Uterus (tissue), 2 donors: ENCODE results near the gene ITFG1.

Source experiments
- POLR2A ChIP-seq, 2 donors: fragments of 450-650 bp; IDR thresholded peaks; one replicate each; pipeline ENCODE4 v1.6.1; 2016; ENCODE audit warnings: antibody characterized with exemption in 2 of 2, mild to moderate bottlenecking in 1 of 2, moderate library complexity in 1 of 2
- TF ChIP-seq, protein P1 (sequence below), 4 experiments: fragments of 200-600 bp in 2 of 4; fragments of 450-650 bp in 2 of 4; sonication (generic) in 2 of 4; IDR thresholded peaks; one replicate each; pipeline ENCODE4 v1.5.1; 2016 to 2019; ENCODE audit warnings: antibody characterized with exemption in 4 of 4, mild to moderate bottlenecking in 2 of 4, moderate library complexity in 1 of 4

DNA sequence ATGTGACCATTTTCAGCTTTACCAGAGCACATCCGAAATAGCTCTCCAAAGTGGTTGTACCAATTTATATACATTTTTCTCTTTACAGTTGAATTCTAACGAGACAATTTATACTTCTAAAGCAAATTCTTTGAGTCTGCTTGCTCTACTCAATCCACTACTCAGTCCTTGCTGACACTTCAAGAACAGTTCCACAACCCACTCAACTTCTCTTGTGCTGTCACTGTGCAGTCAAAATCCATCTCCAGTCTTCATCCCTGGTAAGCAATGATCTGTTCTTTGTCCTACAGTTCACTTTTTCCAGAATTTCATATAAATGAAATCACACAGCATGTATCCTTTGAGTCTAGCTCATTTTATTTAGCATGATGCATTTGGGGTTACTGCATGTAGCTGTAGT is 347.7 kb downstream of the ITFG1 start:
- TF ChIP-seq, protein P1, sequence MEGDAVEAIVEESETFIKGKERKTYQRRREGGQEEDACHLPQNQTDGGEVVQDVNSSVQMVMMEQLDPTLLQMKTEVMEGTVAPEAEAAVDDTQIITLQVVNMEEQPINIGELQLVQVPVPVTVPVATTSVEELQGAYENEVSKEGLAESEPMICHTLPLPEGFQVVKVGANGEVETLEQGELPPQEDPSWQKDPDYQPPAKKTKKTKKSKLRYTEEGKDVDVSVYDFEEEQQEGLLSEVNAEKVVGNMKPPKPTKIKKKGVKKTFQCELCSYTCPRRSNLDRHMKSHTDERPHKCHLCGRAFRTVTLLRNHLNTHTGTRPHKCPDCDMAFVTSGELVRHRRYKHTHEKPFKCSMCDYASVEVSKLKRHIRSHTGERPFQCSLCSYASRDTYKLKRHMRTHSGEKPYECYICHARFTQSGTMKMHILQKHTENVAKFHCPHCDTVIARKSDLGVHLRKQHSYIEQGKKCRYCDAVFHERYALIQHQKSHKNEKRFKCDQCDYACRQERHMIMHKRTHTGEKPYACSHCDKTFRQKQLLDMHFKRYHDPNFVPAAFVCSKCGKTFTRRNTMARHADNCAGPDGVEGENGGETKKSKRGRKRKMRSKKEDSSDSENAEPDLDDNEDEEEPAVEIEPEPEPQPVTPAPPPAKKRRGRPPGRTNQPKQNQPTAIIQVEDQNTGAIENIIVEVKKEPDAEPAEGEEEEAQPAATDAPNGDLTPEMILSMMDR (IDR thresholded peaks at IDR 0.05): no peak
- no peak for TF ChIP-seq POLR2A (IDR thresholded peaks at IDR 0.05)
